GM21786 (cell line): ENCODE results near the gene ABCA12.
A peak's percentile ranks its signal among the peaks of the same experiment; 100 is the strongest.

ENCODE experiments used
- ATAC-seq: cut with Tn5 transposase; IDR thresholded peaks from one replicate; pipeline ENCODE4 v1.9.1; 2021; ENCODE audit not compliant: unreplicated experiment

Gene ABCA12

GRCh38 chr2:215137329-215137686 is 1.1 kb downstream of the ABCA12 start:
- no peak for ATAC-seq

DNA sequence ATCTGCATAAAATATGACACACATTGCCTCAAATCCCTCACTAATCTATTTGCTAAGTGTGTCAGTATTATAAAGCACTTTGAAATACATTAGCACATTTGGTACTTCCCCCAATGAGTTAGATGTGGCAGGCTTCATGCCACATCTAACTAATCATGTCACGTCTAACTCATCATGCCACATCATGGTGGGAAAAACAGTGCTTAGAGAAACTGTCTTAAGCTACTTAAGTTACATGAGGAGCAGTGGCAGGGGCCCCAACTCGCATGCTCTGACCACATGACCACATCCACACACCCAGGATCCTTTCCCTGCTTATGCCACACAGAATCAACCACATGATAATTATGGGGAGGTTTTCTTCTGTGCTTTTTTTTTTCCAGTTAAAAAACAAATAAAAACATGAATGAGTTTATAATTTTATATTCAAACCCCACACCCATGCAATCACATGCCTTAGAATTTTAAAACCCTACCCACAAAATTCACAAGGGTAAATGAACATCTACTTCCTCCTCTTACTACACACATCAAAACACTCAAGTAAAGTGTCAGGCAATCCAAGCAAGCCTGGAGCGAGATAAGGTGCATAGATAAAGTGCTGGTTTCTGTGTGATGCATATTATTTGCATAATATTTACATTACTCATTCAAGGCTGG is 1.6 kb downstream of the ABCA12 start:
- peak; percentile 54 for ATAC-seq

- ATAC-seq: no peak
Measured at GRCh38 chr2:215120401-215120800, 18.0 kb downstream of the ABCA12 start.

GRCh38 chr2:215119847-215120246 is 18.6 kb downstream of the ABCA12 start:
- no peak for ATAC-seq

DNA sequence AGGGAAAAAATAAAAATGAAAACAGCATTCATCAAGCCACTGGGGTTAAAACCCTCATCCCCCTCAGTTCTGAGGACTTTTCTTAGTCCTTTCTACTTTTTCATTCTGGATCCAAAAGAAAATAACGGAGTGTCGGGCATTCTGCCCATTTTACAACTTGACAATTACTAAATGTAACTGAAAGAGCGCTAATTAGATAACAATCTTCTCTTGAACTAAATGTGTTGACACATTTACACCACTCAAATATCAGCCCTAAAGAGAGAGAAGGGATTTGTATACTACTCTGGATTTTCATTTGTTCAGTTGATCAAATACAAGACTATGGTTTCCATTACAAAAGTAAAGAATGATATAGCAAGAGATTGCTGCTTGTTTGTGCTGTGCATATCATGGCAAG is 27.5 kb downstream of the ABCA12 start:
- ATAC-seq: no peak

DNA sequence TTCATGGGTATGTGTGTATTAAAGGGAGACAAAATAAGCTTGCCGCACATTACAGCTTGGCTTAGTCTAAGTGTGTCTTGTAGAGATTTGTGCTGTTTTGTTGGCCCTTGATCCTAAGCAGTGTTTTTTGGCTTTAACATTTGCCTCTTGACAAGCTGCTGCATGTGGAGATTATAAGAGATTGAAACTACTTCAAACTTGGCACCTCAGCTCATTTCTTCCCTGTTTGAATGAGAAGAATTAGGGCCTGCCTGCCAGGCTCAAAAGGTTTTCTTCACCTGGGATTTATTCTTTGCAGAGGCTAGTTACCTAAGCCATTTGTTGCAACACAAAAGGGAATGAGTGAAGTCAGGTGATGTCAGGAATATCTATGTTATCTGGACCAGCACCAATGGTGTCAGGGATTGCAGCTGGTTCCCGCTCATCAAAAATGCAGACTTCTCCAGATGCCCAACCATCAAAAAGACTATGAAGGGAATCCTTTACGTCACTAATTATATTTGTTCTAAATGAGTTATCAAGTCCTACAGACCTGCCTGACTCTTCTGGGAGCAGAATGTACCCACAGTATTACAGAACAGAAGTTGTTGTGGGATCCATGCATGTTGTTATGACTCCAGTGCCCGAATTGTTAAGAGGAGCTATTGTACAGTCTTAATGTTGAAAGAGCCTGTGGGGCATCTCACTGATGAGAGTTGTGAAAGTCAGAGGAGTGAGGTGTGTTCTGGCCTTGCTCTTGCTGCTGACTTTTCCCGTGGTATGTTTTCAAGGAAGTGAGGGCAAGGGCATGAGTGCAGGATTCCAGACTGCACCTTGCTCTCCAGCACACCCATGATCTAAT is 31.0 kb downstream of the ABCA12 start:
- ATAC-seq: no peak

DNA sequence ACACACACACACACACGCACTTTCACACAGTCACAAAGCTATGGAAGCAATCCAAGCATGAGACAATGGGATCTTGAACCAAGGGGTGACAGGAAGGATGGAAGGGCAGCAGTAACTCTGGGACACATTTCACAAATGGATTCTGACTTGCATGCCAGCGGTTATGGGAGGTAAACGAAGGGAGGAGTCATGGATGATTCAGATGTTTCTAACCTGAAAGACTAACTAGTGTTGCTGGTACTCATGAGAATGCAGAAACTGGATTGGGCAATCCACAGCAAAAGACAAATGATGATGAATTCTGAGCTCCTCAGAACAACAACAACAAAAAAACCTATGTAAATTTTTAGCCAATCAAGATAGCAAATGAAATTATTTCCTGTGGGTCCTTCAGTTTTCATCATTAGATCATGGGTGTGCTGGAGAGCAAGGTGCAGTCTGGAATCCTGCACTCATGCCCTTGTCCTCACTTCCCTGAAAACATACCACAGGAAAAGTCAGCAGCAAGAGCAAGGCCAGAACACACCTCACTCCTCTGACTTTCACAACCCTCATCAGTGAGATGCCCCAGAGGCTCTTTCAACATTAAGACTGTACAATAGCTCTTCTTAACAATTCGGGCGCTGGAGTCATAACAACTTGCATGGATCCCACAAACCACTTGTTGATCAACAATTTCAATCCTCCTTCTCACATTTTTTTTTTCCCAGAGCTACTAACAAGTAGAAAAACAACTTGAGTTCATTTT is 32.6 kb downstream of the ABCA12 start:
- ATAC-seq: no peak

DNA sequence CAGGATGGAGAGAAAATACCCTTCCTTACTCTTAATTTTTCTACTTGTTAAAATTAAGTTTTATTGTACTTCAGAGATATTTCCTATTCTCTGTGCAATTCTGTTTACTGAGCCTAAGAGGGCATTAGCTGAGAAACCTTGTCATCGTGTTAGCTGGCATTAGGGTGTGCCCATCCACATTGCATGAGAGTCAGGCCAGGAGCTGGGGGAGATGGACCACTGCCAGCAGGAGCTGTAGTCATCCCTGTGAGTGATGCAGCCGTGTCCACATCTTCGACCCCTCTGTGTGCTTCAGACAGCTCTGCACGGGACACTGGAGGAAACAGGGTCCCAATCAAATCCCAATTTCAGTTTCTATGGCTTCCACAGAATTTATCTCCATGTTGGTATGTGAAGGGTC is 34.2 kb downstream of the ABCA12 start:
- no peak for ATAC-seq

- ATAC-seq: no peak
Measured at GRCh38 chr2:215098875-215099274, 39.6 kb downstream of the ABCA12 start.

GRCh38 chr2:215084080-215084479 is 54.3 kb downstream of the ABCA12 start:
- no peak for ATAC-seq

DNA sequence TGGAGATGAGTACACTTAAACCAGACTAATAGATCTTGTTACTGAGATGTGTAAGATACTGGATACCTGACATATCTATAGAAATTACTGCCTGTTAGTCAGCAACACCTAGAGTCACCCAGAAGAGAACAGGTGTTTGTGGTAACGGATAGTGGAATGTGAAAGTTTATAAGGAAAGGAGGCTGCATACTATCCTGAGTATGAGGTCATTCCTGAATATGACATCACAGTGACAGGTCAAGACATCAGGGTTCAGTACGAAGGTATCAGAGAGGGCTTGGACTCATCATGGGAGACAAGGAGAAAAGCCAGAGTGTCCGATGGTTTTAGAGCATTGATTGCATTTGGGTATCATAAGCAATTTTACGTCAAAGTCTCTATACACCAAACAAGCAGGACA is 55.3 kb downstream of the ABCA12 start:
- ATAC-seq: no peak

GRCh38 chr2:215082446-215082845 is 56.0 kb downstream of the ABCA12 start:
- ATAC-seq: no peak

GRCh38 chr2:215080545-215080944 is 57.9 kb downstream of the ABCA12 start:
- ATAC-seq: no peak

- no peak for ATAC-seq
Measured at GRCh38 chr2:215071676-215072075, 66.8 kb downstream of the ABCA12 start.

DNA sequence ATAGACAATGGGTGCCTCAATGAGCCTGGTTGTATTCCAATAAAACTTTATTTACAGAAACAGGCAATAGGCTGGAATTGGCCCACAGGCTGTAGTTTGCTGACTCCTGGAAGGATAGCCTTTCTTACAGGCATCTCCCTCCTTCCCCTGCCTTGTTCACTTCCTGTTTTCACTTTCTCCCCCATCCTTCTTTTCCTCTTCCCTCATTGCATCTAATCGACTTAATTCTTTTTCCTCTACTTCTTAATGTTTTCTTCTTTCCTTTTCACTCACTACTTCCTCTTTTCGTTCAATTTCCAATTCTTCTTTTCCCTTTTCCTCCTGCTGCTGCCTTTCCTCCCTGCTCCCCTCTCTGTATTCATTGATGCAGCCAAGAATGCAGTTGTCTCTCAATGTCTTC is 70.0 kb downstream of the ABCA12 start:
- no peak for ATAC-seq

- ATAC-seq: no peak
Measured at GRCh38 chr2:215066124-215066523, 72.3 kb downstream of the ABCA12 start.

- ATAC-seq: no peak
Measured at GRCh38 chr2:215063526-215063925, 74.9 kb downstream of the ABCA12 start.

DNA sequence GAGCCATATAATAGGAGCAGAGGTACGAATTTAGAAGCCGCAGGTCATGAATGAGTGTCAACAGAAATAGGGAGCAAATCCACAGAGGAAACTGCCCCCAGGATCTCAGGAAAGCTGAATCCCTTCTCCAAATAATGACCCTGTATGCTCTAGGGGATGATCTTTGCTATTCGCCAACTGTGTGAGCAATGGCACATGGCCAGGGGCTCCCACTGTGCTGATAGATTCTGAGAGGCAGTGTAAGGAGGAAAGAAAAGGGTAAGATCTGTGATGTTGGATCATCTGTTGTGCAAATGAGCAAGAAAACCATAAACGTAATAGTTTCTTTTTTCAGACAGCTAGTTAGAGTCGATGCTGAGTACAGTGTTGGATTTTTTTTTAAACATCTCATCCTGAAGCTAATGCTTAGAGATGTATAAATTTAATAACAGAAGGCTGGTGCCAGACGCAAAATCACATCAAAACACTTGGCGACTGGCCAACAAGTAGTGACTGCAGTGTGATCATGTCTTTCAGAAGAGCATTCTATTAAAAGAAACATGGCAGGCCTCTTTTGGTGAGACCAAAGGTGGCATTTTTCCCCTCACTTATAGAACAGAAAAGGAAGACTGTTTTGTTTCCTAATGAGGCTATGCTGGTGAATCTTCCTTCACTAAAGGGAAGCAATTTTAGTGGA is 77.4 kb downstream of the ABCA12 start:
- no peak for ATAC-seq

- ATAC-seq: no peak
Measured at GRCh38 chr2:215059724-215060123, 78.7 kb downstream of the ABCA12 start.

GRCh38 chr2:215055891-215056290 is 82.5 kb downstream of the ABCA12 start:
- ATAC-seq: no peak

- no peak for ATAC-seq
Measured at GRCh38 chr2:215052810-215053209, 85.6 kb downstream of the ABCA12 start.
